ENCODE results near the gene SORBS1. TPM values are rescaled to one million over a fixed set of nuclear protein-coding genes. Genes with fewer than 3 reads are reported as not detected.

SORBS1 gene
- total RNA-seq, 4 donors from 2014 or later, result 120 to 1,051 (median 449) TPM

DNA sequence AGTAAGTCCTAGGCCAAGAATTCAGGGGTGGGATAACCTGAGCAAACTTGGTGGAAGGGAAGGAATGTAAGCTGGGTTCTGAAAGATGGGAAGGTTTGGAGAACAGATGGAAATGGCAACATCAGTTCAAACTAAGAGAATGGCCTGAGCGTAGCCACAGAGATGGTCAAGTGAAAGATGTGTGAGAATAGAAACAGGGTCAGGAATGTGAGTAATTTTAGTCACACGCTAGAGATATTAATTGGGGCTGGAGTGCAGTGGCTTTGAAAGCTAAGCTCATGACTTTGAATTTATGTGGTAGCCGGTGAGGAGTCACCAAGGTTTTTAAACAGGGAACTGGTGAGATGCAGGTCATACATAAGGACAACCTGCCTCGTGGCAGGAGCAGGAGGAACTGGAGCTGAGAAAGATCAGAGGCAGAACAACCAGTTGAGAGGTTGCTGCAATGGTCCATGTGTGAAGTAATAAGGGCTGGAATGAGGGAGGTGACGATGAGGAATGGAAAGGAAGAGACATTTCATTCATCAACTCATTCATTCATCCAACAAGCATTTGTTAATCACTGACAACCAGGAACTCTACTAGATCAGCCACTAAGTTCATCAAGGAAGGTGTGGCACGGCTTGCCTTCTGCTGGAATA, 12.9 kb upstream of the SORBS1 start:
- DNase-seq (ENCODE audit: low spot score) (no peak), ATAC-seq (ENCODE audit: low FRiP score) (no peak)
- TF ChIP-seq, protein P1, sequence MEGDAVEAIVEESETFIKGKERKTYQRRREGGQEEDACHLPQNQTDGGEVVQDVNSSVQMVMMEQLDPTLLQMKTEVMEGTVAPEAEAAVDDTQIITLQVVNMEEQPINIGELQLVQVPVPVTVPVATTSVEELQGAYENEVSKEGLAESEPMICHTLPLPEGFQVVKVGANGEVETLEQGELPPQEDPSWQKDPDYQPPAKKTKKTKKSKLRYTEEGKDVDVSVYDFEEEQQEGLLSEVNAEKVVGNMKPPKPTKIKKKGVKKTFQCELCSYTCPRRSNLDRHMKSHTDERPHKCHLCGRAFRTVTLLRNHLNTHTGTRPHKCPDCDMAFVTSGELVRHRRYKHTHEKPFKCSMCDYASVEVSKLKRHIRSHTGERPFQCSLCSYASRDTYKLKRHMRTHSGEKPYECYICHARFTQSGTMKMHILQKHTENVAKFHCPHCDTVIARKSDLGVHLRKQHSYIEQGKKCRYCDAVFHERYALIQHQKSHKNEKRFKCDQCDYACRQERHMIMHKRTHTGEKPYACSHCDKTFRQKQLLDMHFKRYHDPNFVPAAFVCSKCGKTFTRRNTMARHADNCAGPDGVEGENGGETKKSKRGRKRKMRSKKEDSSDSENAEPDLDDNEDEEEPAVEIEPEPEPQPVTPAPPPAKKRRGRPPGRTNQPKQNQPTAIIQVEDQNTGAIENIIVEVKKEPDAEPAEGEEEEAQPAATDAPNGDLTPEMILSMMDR (IDR thresholded peaks at IDR 0.05), result no peak

DNA sequence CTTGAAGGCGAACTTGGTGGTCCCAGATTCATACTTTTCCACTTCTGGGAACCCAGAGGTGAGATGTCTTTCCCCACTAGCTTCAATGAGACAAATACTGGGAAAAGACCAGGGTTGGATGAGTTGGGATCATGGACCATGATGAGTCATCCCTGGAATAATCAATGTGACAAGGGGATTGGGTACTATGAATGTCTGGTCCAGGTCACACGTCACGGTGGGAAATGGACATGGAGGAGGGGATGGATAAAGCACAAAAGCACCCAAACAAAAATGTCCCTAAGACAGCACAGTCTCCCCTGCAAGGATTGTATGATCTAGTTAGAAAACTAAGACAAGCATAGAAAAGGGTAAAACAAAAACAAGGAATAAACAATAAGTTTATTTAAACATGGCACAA, 12.4 kb upstream of the SORBS1 start:
- DNase-seq (ENCODE audit: low spot score) (no peak), ATAC-seq (ENCODE audit: low FRiP score) (no peak)
- TF ChIP-seq, protein P1 (IDR thresholded peaks at IDR 0.05), result no peak

DNA sequence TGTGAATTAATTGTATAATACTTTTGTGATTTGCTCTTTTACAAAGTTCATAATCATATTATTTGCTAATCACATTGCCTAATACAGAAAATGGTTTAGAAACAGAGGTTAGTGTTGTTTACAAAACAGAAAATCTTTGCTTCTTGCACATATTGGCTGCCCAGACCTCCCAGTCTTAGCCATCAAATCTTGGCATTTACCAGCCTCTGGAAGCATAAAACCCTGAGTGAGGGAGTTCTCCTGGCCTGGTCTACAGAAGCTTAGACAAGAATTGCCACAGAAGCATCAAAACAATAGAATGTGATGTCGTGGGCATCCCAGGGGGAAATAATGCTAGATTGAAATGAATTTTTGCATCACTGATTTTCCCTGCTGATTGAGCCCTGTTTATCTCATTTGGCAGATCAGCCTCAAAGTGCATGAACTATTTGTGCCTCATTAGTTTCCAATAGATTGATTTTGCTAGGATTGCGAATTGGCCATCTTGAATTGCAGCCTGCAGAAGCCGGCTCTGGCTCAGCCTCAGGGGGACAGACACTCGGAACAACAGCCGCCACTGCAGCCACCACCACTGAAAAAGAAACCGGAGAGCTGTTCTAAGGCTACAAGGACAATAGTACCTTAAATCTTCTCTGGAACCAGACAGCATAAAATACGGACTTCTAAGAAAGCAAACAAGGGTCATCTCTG, 11.1 kb upstream of the SORBS1 start:
- TF ChIP-seq, protein P1 (IDR thresholded peaks at IDR 0.05), result no peak
- ATAC-seq (ENCODE audit: low FRiP score) (no peak), DNase-seq (ENCODE audit: low spot score) (no peak)

DNA sequence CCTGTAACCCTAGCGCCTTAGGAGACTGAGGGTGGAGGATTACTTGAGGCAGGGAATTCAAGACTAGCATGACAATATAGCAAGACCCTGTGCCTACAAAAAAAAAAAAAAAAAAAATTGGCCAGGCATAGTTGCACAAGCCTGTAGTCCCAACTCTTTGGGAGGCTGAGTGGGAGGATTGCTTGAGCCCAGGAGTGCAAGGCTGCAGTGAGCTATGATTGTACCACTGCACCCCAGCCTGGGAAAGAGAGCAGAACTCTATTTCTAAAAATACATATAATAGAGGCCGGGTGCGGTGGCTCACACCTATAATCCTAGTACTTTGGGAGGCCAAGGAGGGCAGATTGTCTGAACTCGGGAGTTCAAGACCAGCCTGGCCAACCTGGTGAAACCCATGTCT, 10.2 kb upstream of the SORBS1 start:
- TF ChIP-seq, protein P1 (IDR thresholded peaks at IDR 0.05), result no peak
- no peak for ATAC-seq (ENCODE audit: low FRiP score)

DNA sequence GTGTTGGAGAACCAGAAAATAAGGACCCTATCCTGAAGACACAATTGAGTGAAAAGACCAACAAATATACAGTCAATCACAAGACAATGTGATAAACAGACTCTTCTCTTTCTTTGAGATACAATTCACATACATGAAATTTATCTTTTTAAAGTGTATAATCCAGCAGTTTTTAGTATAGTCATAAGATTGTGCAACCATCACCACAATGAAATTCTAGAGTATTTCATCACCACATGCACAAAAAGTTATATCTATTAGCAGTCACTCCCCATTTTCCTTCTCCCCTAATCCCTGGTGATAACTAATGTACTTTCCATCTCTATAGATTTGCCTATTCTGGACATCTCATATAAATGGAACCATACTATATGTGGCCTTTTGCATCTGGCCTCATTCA, 8.2 kb upstream of the SORBS1 start:
- DNase-seq (ENCODE audit: low spot score), result no peak
- TF ChIP-seq, protein P1 (IDR thresholded peaks at IDR 0.05), result no peak

More for the DNA sequence above, 10.2 kb upstream of the SORBS1 start:
- no peak for DNase-seq (ENCODE audit: low spot score)

DNA sequence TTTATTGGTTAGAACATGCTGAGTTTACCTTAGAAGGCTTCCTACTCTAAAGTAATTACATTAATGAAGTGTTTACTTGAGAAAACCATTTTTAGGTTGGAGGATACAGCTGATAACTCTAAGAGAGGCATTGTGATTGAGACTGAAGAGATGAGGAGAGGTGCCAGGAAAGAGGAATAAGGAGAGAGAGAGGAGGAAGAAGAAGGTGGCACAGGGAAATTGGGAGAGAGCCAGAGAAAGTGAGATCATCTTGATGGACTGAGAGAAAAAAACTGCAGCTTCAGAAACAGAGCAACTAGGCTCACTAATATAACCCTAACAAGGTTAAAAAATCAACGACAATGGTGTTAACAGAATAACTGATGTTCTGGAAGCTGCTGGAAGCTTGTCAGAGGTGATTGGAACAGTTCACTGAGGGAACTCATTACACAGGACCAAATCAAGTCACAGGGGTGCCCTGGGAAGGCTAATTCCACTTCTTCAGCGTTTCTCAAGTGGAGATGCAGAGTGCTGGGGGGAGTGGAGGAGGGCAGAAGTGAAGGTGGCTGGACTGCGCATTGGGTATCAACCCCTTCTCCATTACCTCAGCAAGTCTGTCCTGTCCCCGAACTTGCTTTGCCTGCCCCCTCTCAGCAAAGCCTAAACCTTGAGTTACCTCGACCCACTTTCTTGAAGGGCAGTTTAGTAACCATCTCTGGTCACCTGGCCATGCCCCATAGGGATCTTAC, 6.9 kb upstream of the SORBS1 start:
- DNase-seq (ENCODE audit: low spot score), result no peak
- no peak for ATAC-seq (ENCODE audit: low FRiP score)
- TF ChIP-seq, protein P1 (IDR thresholded peaks at IDR 0.05), result no peak

More for the DNA sequence above, 8.2 kb upstream of the SORBS1 start:
- ATAC-seq (ENCODE audit: low FRiP score), result no peak

Data from omental fat pad (tissue), 4 donors.